Stimulated activated CD8-positive, alpha-beta memory T cell treated with anti-CD3 and anti-CD28 coated beads, Interleukin-15, amount 100 ng/mL, for 48 hours (primary cell): ENCODE data around the gene ABHD6.
A peak's percentile ranks its signal among the peaks of the same experiment; 100 is the strongest.
"Not testable (repeated sequence)": the region's sequence is repeated elsewhere in the genome, so short reads cannot be mapped to it uniquely, and the experiment has no call there.

Experiments
- DNase-seq, 2 donors: peaks; one replicate each; pipeline ENCODE4 v3.0.0-alpha.2; 2020; ENCODE audit warnings: low read depth in 2 of 2

Gene ABHD6

GRCh38 chr3:58274027-58274614 lies 36.5 kb downstream of the ABHD6 start:
- DNase-seq = no peak

DNA sequence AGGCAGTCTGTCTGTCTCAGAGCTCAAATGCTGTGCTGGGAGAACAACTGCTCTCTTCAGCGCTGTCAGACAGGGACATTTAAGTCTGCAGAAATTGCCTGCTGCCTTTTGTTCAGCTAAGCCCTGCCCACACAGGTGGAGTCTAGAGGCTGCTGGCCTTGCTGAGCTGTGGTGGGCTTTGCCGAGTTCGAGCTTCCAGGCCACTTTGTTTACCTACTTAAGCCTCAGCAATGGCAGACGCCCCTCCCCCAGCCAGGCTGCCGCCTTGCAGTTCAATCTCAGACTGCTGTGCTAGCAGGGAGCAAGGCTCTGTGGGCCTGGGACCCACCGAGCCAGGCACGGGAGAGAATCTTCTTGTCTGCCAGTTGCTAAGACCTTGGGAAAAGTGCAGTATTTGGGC lies 43.5 kb downstream of the ABHD6 start:
- DNase-seq = no peak

- no peak for DNase-seq
Observed at GRCh38 chr3:58285334-58285733, 47.7 kb downstream of the ABHD6 start.

- no peak for DNase-seq
Observed at GRCh38 chr3:58287354-58287753, 49.8 kb downstream of the ABHD6 start.

GRCh38 chr3:58288011-58288728 lies 50.6 kb downstream of the ABHD6 start:
- no peak for DNase-seq

DNA sequence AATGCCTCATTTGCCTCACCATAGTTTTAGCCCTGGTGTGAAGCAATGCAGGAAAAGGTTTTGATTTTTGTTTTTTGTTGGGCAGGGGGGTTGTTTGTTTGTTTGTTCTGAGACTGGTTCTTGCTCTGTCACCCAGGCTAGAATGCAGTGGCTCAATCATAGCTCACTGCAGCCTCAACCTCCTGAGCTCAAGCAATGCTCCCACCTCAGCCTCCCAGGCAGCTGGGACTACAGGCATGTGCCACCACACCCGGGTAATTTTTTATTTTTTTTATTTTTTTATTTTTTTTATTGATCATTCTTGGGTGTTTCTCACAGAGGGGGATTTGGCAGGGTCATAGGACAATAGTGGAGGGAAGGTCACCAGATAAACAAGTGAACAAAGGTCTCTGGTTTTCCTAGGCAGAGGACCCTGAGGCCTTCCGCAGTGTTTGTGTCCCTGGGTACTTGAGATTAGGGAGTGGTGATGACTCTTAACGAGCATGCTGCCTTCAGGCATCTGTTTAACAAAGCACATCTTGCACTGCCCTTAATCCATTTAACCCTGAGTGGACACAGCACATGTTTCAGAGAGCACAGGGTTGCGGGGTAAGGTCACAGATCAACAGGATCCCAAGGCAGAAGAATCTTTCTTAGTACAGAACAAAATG lies 51.5 kb downstream of the ABHD6 start:
- DNase-seq = not testable (repeated sequence)

DNA sequence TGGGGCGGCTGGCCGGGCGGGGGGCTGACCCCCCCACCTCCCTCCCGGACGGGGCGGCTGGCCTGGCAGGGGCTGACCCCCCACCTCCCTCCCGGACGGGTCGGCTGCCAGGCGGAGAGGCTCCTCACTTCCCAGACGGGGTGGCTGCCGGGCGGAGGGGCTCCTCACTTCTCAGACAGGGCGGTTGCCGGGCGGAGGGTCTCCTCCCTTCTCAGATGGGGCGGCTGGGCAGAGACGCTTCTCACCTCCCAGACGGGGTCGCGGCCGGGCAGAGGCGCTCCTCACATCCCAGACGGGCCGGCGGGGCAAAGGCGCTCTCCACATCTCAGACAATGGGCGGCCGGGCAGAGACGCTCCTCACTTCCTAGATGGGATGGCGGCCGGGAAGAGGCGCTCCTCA lies 52.9 kb downstream of the ABHD6 start:
- DNase-seq = not testable (repeated sequence)

DNA sequence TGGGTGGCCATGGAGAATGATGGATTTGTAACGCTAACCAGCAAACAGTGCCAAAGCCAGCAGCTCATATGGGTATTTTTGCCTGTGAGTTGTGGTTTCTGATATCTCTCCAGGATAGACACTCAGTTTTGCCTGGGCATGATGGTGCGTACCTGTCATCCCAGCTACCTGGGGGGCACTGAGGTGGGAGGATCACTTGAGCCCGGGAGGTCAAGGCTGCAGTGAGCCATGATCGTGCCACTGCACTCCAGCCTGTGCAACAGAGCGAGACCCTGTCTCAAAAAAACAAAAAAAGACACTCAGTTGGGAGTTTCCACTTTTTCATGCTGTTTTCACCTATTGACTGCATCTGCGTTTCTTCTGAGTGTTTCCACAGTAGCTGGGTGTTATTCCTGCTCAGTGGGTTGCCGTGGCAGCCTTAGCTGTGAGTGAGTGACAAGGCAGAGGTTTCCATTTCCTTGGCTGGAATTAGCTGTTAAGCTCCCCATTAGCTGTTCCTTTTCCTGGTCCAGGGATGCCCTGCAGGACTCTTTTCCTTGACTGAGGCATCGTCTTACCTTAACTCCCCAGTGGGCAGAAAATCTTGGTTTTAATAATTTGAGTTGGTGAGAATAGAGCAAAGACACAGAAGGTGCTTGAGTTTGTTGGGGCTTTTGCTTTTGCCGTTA lies 54.2 kb downstream of the ABHD6 start:
- no peak for DNase-seq

GRCh38 chr3:58292866-58293265 lies 55.3 kb downstream of the ABHD6 start:
- DNase-seq = no peak

DNA sequence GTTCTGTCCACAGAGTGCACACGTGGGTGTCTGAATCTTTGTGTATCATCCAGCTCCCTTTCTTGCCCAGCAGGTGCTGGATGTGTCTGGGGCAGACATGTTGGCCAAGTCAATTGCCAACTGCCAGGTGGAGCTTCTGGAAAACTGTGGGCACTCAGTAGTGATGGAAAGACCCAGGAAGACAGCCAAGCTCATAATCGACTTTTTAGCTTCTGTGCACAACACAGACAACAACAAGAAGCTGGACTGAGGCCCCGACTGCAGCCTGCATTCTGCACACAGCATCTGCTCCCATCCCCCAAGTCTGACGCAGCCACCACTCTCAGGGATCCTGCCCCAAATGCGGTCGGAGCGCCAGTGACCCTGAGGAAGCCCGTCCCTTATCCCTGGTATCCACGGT lies 55.9 kb downstream of the ABHD6 start:
- no peak for DNase-seq

DNA sequence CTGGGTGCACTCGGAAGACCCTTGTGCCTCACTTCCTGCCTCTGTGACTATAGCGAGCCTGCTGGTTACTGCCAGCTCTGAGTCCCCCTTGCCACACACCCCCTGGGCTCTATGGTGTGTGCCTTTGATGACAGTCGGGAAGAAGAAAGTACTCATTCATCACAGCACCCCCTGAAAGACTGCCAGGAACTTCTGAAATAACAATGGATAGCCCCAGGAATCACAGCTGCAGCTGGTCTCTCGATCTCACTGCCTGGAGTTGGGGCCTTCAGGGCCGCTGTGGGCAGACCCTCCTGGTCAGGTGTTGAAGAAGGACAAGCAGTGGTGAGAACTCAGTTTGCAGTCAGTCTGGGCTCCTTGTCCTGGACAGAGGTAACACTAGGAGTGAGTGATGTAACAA lies 58.7 kb downstream of the ABHD6 start:
- DNase-seq = no peak

- no peak for DNase-seq
Observed at GRCh38 chr3:58296843-58297242, 59.3 kb downstream of the ABHD6 start.

- DNase-seq = no peak
Observed at GRCh38 chr3:58298190-58298589, 60.6 kb downstream of the ABHD6 start.

GRCh38 chr3:58299075-58299474 lies 61.5 kb downstream of the ABHD6 start:
- DNase-seq = no peak

GRCh38 chr3:58299839-58300516 lies 62.4 kb downstream of the ABHD6 start:
- no peak for DNase-seq

DNA sequence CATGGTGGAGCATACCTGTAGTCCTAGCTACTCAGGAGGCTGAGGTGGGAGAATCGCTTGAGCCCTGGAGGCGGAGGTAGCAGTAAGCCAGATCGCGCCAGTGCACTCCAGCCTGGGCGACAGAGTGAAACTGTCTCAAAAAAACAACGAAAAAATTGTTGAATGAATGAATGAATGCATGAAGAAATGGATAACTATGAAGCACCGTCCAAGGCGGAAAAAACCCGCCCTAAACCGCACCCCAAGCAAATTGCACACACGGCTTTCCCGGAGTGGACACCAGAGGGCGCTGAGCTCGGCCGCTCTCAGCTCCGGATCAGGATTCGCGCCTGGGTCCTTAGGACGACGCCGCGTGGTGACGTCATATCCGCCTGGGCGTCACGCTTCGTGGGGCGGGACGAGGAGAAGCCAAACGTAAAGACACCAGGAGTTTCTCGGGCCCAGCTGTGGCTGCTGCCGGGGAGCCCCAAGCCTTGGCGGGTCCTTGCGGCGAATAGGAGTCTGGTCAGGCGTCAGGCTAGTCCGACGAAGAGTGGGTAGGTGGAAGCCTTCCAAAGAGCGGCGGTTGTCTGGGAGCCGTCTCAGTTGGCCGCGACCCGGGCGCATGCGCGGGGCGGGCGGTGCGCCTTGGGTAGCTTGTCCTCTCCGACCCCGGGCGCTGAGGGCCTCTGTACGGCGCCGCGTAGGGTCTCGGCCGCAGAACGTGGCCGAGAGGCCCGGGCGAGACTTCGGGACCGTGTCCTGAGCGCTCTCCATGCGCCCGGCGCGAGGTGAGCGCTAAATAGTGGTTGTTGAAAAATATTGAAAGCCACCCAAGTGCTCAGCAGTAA lies 68.5 kb downstream of the ABHD6 start, which contains the start of the genes HTD2 and RPP14:
TSS of gene HTD2 (plus strand) at position 639 of the 830 bp plus-strand sequence. CDS start 11,094 bp downstream, outside the sequence.
TSS of gene RPP14 (plus strand) at position 364 of the 830 bp plus-strand sequence. CDS start 4,085 bp downstream, outside the sequence.
- peak; percentile 97 for DNase-seq

- DNase-seq = no peak
Observed at GRCh38 chr3:58307639-58308215, 70.1 kb downstream of the ABHD6 start.

DNA sequence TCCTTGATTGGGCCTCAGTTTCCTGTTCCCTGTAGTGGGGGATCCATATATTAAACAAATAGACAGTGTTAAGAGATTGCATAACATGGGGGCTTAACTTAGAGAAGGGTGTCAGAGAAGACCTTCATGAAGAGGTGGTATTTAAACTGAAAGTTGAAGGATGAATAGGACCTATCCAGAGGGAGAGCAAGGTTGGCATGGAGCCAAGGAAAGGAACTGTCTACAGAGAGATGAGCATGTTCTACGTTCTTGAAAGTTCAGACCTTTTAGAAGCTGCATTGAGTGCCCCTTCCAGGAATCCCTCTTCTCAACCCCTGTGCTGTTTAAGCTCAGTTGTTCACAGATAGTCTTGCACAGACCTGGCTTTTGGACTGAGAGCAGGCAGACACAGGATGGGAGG lies 71.1 kb downstream of the ABHD6 start:
- no peak for DNase-seq

GRCh38 chr3:58317811-58318210 lies 80.2 kb downstream of the ABHD6 start:
- DNase-seq = no peak

DNA sequence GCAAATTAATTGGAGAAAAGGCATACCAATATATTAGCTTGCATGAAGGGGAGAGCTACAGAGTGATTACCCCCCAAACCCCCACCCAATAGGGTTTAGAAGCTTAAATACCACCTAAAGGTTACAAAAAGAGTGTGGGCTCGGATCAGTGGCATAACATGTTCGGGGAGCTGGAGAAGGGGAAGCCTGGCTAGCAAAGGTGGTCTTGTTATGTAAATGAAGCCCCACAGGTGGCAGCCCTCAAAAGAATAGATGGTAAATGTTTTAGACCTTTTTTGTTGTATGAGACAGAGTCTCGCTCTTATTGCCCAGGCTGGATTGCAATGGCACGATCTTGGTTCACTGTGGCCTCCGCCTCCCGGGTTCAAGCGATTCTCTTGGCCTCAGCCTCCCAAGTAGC lies 84.2 kb downstream of the ABHD6 start:
- no peak for DNase-seq

GRCh38 chr3:58322793-58323192 lies 85.2 kb downstream of the ABHD6 start:
- DNase-seq = no peak
